IPS-18c (cell line): ENCODE data around the gene BOD1.

ENCODE experiments used
- H3K4me3 ChIP-seq: 2 replicates; pipeline ENCODE4 v1.7.0; 2013; ENCODE audit warnings: low read depth, mild to moderate bottlenecking, low read length, moderate library complexity; ENCODE audit not compliant: insufficient read depth
- H3K9me3 ChIP-seq: one replicate; pipeline ENCODE4 v1.6.1; 2013; ENCODE audit warnings: mild to moderate bottlenecking, low read length, moderate library complexity; ENCODE audit not compliant: control insufficient read depth, insufficient read depth

The BOD1 gene

DNA sequence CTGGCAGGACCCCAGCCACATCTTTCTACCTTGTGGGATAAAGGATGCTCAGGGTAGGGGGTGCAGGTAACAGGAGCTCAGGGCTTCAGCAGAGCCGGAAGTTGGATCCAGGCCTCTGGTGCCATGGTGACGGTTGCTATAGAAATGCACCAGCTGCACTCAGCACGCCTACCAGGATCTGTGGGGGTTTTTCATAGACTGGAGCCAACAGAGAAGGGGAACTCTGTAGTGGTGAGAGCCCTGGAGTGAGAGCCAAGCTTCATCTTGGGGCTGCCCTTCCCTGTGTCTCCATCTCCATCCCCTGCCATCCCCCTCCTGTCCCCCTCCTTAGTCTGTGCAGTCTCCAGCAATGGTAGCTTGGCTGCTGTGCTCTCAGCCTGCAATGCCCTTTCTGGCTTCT, 27.5 kb upstream of the BOD1 start:
- H3K4me3 ChIP-seq, result no peak overlapping the region
- no peaks in the 10 kb centered on the region for H3K9me3 ChIP-seq

DNA sequence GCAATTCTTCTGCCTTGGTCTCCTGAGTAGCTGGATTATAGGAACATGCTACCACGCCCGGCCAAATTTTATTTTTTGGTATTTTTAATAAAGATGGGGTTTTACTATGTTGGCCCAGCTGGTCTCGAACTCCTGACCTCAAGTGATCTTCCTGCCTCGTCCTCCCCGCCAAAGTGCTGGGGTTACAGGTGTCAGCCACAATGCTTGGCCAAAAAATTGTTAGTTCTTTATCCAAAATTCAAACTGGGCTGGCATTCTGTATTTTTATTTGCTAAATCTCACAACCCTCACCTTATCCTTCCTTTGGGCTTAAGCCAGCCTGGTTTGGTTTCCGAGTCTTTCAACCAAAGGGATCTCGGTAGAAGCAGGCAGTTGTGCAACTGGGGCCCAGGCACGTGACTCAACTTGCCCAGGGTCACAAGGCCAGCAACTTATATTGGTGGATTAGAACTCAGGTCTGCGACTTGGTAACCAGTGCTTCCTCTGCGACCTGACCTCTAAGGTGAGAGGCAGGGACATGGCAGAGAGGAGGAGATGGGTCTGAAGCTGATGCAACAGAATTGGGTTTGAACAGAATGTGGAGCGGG, 26.5 kb upstream of the BOD1 start:
- Histone ChIP-seq H3K4me3 (no peak overlapping the region), H3K9me3 (no peaks in the 10 kb centered on the region)

DNA sequence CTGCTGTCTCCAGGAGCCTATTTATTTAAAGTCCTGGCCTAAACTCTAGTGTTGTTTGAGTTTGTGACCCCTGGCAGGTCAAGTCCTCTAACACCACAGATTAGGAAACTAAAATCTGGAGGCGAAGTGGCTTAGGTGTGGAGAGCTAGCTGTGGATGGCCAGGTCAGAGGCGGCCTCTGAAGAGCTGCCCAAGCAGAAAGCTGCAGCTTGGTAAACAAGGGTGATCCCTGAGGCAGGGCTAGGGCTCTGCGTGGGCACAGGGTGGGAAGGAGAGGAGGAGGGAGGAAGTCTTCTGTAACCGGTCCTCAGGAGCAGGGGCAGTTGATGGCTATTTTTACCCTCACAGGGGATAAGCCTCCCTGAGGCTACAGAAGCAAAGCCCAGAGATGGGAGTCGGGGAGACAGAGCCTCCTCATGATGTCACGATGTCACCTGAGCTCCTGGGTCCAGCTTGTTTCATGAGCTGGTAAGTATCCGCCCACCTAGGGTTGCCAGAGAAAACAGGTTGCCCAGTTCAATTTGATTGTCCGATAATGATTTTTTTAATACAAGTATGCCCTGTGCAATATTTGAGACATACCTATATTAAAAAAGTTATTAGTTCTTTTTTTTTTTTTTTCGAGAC, 25.9 kb upstream of the BOD1 start:
- no peak overlapping the region for H3K4me3 ChIP-seq
- no peaks in the 10 kb centered on the region for H3K9me3 ChIP-seq

DNA sequence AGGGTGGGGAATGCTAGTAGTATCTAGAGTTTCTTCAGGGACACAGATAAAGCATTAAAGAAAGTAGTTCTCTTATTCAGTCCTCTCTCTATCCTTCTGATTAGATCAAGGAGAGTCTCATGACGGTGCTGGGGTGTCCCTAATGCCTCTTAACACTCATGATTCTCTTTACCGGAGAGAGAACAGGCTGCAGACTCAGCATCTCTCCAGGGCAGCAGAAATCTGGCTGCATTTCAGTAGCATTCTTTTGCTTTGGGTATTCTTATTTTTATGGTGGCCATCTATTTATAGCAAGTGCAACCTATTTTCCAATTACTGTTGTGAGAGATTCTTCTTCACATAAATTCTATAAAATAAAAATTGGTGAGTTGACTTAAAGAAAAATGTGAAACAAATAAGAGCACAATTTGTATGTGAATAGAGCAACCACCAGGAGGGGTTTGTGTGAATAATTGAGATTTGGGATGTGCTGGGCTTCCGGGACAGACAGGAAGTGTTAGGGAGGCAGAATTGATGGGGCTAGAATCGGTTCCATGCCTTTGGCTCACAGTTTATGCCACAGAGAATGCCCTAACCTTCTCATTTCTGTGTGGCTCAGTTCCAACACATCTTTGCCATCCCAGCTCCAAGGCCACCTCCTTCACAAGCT, 23.8 kb upstream of the BOD1 start:
- H3K4me3 ChIP-seq, result no peak overlapping the region
- no peaks in the 10 kb centered on the region for H3K9me3 ChIP-seq

DNA sequence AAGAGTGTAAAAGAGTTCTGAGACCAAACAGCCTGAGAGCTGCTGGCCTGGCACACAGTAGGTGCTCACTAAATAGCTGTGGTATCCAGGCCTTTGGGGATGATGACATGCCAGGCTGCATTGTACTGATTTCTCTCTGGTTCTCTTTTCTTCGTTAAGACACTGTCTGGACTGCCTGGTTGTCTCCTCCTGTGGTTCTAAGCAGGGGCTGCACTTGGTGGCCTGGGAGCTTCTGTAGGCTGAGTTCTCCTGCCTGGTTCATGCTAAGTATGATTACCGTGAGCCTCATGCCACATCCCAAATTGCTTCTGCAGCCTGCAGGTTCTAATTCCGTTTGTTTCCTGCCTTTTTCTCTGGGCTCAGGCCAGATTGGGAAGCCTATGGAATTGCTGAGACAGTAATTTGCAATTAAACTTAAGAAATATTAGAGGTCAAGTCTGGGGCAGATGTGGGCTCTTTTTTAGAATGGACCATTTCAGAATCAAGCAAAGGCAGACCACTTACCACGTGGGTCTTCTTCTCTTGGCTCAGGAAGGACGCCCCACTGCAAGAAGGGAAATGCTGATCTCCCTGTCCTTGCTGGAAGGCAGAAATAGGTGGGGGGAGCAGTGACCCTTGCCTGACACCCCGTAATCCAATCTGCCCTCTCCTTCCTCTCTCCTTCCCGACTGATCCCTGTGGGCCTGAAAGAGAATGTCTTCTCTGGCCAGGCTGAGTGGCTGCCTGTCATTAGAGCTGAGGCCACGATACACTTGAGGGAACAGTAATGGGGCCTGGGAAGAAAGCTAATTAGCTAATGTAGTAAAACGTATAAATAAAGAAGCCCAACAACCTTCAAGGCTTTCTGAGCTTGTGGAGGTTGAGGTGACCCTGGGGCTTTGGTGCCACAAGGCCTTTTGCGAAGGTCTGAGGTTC, 21.9 kb upstream of the BOD1 start:
- Histone ChIP-seq H3K4me3 (no peak overlapping the region), H3K9me3 (no peaks in the 10 kb centered on the region)

DNA sequence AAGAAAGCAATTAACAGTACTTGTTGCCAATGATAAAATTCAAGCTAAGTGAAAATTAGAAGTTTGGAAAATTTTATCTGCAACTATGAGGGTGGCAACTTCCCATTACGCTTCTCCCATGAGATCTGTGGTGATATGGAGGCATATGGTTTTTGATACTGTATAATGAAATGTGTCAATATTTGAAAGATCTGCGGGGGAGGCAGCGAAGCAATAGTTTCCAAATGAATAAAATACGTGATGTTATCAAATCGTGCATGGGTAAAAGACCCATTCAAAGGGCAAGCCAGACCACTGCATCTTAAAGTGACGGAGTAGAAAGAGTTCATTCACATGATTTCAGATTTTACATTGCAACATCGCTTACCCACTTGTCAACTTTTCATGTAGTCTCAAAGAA, 20.9 kb upstream of the BOD1 start:
- Histone ChIP-seq H3K4me3 (no peak overlapping the region), H3K9me3 (no peaks in the 10 kb centered on the region)

DNA sequence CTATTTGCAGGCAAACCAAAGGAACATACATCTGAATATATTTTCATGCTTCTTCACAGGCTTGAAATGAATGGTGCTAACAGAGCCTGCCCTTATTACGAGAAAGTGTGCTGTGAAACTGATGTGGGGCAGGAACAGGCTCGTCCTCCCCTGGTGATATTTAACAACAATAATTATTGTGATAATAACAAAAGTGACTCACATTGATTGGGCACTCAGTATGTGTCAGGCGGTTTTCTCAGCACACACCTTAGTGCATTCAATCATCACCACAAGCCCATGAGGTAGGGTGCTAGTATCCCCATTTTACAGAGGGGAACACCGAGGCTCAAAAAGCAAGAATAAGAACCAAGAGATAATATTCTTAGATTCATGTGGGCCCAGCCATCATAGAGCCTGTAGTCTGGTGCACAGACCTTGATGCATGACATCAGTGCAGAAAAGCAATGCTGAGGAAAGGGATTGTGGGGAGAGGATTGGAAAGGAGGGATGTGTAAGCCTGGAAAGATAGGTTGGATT, 18.1 kb upstream of the BOD1 start:
- no peaks in the 10 kb centered on the region for H3K9me3 ChIP-seq
- no peak overlapping the region for H3K4me3 ChIP-seq

DNA sequence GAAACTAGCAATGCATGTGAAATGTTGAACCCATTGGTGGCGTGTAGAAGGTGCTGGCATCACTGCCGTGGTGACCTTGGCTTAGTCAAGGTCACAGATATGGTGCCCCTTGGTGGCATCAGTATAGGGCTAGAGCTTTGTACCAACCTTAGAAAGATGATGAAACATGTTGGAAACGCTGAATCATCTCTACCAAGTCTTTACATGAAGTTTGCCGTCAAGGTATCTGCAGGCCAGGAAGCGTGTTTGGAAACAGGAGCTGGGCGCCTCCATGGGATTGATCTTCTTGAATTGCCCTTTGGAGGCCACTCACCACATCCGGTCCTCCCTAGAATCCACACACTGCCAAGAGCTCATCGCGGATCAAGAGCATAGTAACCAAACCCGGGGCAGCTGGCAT, 16.9 kb upstream of the BOD1 start:
- Histone ChIP-seq H3K4me3 (no peak overlapping the region), H3K9me3 (no peaks in the 10 kb centered on the region)

DNA sequence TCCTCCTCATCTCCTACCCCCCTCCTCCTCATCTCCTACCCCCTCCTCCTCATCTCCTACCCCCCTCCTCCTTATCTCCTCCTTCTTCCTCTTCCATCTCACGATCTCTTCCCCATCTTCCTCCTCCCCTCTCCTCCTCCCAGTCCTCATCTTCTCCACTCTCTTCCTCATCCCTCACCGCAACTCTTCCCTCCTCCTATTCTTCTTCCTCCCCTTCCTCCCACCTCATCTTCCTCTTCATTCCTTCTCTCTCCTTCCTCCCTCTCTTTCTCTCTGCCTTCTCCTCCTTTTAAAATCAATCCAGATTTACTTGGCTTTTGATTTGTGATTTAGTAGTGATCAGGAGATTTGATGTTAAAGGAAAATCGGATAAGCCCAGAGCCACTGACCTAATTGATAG, 15.0 kb upstream of the BOD1 start:
- no peak overlapping the region for H3K4me3 ChIP-seq
- H3K9me3 ChIP-seq, result no peaks in the 10 kb centered on the region

DNA sequence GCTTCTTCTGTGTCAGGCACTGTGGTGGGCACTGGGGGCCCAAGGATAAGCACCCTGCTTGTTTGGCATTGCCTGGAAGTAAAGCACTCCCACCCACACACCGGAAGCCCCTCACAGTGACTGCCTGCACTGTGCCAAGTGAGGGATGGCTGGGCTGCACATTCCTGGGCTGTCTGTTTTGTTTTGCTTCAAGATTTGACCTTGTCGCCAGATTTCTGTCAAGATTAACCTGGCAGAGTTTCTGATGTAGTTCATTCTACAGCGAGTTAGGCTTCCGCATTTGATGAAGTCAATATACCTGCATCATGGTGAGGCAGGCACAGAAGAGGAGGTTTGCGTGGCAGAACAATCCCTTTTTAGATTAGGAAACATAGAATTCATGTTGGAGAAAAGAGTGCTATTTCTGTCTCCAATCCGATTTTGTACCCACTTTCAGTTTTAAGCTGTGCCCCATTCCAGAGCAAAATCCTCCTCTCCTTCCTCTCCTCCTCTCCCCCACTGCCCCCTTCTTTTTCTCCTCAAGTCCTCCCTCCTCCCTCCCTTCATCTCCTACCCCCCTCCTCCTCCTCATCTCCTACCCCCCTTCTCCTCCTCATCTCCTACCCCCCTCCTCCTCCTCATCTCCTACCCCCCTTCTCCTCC, 14.4 kb upstream of the BOD1 start:
- Histone ChIP-seq H3K4me3 (no peak overlapping the region), H3K9me3 (no peaks in the 10 kb centered on the region)

DNA sequence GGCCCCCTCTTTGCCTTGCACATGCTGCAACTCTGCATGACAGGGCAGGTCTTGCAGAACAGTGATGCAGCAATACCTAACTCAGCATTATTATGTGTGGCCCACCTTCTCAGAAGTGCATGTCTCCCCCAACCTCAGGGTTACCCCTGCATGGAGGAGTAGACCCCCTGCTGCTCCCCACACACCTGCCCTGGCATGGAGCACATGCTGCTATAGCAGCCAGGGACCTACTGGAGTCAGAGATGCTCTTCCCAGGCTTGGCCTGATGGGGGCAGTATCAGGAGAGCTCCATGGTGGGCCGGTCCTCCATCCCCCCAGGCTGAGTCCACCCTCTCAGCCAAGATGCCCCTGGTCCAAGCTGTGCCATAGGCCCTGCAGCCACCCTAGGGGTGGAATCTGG, 13.2 kb upstream of the BOD1 start:
- Histone ChIP-seq H3K4me3 (no peak overlapping the region), H3K9me3 (no peaks in the 10 kb centered on the region)

DNA sequence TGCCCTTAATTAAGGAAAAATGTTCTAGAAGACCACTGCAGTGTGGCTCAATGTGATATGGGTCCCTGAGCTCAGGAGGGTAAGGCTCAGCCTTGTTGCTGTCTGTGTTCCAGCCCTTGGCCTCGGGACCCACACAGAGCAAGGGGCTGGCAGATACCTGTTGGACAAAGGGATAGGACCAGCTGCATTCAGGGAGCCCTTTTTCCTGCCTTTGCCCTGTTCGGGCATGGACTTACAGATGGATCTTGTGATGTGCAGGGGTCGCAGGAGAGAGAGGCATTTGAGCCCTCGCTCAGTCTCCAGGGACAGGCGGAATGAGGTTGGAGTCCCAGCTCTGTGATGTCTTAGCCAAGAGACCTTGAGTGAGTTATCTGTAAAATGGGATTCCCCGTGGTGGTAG, 12.1 kb upstream of the BOD1 start:
- no peak overlapping the region for H3K4me3 ChIP-seq
- no peaks in the 10 kb centered on the region for H3K9me3 ChIP-seq

DNA sequence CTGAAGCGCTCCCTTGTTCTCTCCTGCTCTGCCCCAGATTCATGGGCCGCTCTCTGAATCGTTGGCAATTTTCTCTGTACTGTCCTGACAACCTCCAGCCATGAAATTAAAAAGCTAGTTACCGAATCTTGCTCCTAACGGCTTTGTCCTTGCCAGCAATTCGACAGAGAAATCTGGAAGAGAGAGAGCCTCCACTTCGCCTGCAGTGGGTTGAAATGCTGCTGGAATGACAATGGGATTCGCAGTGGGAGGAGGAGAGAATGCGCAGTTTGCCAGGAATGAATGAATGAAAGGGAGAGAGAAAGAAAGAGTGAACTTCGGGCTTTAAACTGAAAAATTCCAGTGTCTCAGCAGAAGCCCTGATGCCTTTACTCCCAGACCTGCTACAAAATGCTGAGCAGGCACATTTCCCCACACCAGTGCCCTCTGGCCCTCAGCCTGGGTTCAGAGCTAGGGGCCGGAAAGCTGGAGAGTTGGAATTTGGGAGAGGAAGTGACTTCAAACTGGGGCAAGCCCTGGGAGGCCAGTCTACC, 11.5 kb upstream of the BOD1 start:
- H3K4me3 ChIP-seq, result no peak overlapping the region
- no peaks in the 10 kb centered on the region for H3K9me3 ChIP-seq

DNA sequence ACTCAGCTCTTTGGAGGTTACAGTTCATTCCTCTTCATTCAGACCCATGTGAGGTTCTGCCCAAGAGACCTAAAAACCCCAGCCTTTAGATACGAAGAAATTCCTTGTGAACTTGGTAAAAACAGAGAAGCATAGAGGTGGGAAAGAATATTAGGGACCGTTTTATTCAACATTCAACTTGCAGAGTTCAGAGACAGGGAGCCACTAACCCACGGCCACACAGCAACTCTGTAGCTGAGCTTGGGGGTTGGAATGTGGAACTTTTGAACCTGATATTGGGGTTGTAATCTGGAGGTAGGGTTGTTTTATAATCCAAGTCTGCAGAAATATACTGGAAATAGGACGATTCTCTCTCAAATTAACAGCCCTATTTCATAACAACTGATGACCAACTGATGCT, 10.8 kb upstream of the BOD1 start:
- H3K4me3 ChIP-seq, result no peak overlapping the region
- no peaks in the 10 kb centered on the region for H3K9me3 ChIP-seq

DNA sequence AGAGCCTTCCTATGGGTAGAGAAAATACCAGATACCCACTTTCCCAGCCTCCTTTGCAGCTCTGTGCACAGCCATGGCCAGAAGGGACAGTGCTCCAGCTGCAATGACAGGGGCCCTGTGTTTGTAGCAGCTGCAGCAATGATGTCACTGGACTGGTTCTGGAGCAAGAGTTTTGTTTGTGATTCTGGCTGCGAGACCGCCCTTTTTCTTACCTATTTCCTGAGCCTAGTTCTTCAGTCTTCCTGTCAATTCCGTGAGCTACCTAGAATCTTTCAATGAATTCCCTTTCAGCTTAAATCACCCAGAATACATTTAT, 10.0 kb upstream of the BOD1 start:
- H3K9me3 ChIP-seq, result no peaks in the 10 kb centered on the region
- H3K4me3 ChIP-seq, result no peak overlapping the region

DNA sequence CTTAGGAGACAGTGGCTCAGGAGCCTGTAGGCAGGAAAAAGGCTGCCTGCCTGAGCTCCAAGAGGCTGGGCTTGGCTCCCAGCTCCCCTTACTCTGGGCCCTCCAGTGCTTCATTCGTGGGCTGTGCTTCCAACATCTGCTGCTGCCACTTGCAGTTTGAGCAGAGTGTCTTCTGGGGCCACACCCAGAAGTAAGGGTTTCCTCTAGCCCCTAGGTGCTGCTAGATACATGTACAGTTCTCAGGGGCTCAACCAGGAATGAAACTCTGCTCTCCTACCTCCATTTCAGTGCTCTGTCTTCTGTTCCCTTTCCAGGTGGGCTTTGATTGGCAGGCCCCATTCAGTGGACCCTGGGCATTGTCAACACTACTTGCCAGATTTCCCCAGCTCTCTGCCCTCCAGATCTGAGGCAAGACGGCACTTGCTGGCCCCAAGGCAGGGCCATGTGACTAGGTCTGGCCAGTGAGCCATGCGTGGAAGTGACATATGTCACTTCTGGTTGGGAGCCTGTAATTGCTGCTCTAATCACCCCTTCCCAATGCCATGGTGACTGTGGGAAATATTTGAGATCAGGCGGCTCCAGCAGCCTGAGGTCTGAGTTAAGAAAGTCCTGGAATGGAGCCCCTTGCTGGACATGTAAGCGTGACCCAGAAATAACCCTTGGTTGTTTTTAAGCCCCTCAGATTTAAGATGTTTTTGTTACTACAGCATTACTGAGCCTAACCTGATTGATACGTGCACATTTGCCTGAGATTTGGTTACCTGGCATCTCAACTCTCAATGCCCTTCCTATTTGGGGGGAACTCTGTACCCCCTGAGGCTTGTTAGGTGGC, 9.4 kb upstream of the BOD1 start:
- no peak overlapping the region for H3K4me3 ChIP-seq
- H3K9me3 ChIP-seq, result no peaks in the 10 kb centered on the region
